Neutrophil (primary cell): ENCODE data around the gene PPP3CA.
"Not testable (repeated sequence)": the region's sequence is repeated elsewhere in the genome, so short reads cannot be mapped to it uniquely, and the experiment has no call there.

Experiments
- H3K27ac ChIP-seq: fragments of 200-600 bp; sonication (generic); 2 replicates; pipeline ENCODE4 v1.5.1; 2016; ENCODE audit warnings: mild to moderate bottlenecking, moderate library complexity
- H3K27me3 ChIP-seq: fragments of 200-600 bp; sonication (generic); 2 replicates; pipeline ENCODE4 v1.6.0; 2016; ENCODE audit warnings: mild to moderate bottlenecking
- H3K36me3 ChIP-seq: fragments of 200-600 bp; sonication (generic); 2 replicates; pipeline ENCODE4 v1.5.1; 2017
- H3K4me1 ChIP-seq, 2 experiments: fragments of 200-600 bp in 1 of 2; sonication (generic) in 1 of 2; 1 replicate in 1 of 2; 2 replicates in 1 of 2; pipeline versions ENCODE4 v1.5.1 to v1.6.1; 2013 to 2016; ENCODE audit warnings: low read depth in 1 of 2, low read length in 1 of 2, mild to moderate bottlenecking in 1 of 2, moderate library complexity in 1 of 2; ENCODE audit not compliant: control insufficient read depth in 1 of 2, insufficient read depth in 1 of 2
- H3K4me3 ChIP-seq, 2 experiments: fragments of 200-600 bp in 1 of 2; sonication (generic) in 1 of 2; 1 replicate in 1 of 2; 2 replicates in 1 of 2; pipeline ENCODE4 v1.5.1; 2013 to 2016; ENCODE audit warnings: low read depth in 1 of 2, low read length in 1 of 2, mild to moderate bottlenecking in 1 of 2, moderate library complexity in 1 of 2
- H3K9me3 ChIP-seq: fragments of 200-600 bp; sonication (generic); 2 replicates; pipeline ENCODE4 v1.5.1; 2016
- CTCF ChIP-seq: fragments of 200-600 bp; sonication (generic); IDR thresholded peaks from 2 replicates; pipeline ENCODE4 v1.5.1; 2016; ENCODE audit warnings: antibody characterized with exemption

The PPP3CA gene

GRCh38 chr4:101183666-101184373 is 163.5 kb downstream of the PPP3CA start:
- Histone ChIP-seq H3K27ac (peak overlapping the region; percentile 12), H3K9me3 (no peaks in the 10 kb centered on the region), H3K4me3 (no peak overlapping the region), H3K36me3 (no peaks in the 10 kb centered on the region), H3K4me1 (no peaks in the 10 kb centered on the region), H3K27me3 (no peaks in the 10 kb centered on the region)
- TF ChIP-seq CTCF = no peak

- no peaks in the 10 kb centered on the region for H3K36me3 ChIP-seq
- H3K4me3 ChIP-seq = no peak overlapping the region
- H3K27me3 ChIP-seq = no peaks in the 10 kb centered on the region
- H3K4me1 ChIP-seq = no peaks in the 10 kb centered on the region
- H3K9me3 ChIP-seq = no peaks in the 10 kb centered on the region
- H3K27ac ChIP-seq = no peak overlapping the region
- no peak for TF ChIP-seq CTCF
These were observed 164.1 kb downstream of the PPP3CA start for GRCh38 chr4:101183221-101183620.

GRCh38 chr4:101182688-101183087 is 164.6 kb downstream of the PPP3CA start:
- H3K9me3 ChIP-seq, H3K4me1 ChIP-seq, H3K4me3 ChIP-seq, H3K36me3 ChIP-seq, H3K27me3 ChIP-seq, H3K27ac ChIP-seq: not testable (repeated sequence)

GRCh38 chr4:101178731-101179130 is 168.6 kb downstream of the PPP3CA start:
- Histone ChIP-seq H3K4me1 (no peaks in the 10 kb centered on the region), H3K36me3 (no peaks in the 10 kb centered on the region), H3K27me3 (no peaks in the 10 kb centered on the region), H3K4me3 (no peak overlapping the region), H3K27ac (no peak overlapping the region), H3K9me3 (no peaks in the 10 kb centered on the region)
- TF ChIP-seq CTCF = no peak

- Histone ChIP-seq H3K4me3 (no peak overlapping the region), H3K4me1 (no peaks in the 10 kb centered on the region), H3K36me3 (no peaks in the 10 kb centered on the region), H3K27me3 (no peaks in the 10 kb centered on the region), H3K27ac (no peak overlapping the region), H3K9me3 (no peaks in the 10 kb centered on the region)
- no peak for TF ChIP-seq CTCF
These were observed 170.2 kb downstream of the PPP3CA start for GRCh38 chr4:101177154-101177553.

GRCh38 chr4:101175896-101176676 is 171.2 kb downstream of the PPP3CA start:
- no peaks in the 10 kb centered on the region for H3K27me3 ChIP-seq
- H3K4me1 ChIP-seq = no peaks in the 10 kb centered on the region
- H3K9me3 ChIP-seq = no peaks in the 10 kb centered on the region
- H3K4me3 ChIP-seq = no peak overlapping the region
- H3K27ac ChIP-seq = no peak overlapping the region
- no peaks in the 10 kb centered on the region for H3K36me3 ChIP-seq
- TF ChIP-seq CTCF = no peak
